GM19397 (cell line): ENCODE measurements around the gene TMEM135.
"Not testable (repeated sequence)": the region's sequence is repeated elsewhere in the genome, so short reads cannot be mapped to it uniquely, and the experiment has no call there.

ENCODE experiments used
- ATAC-seq: cut with Tn5 transposase; IDR thresholded peaks from one replicate; pipeline ENCODE4 v1.9.1; 2021; ENCODE audit warnings: mild to moderate bottlenecking, moderate library complexity; ENCODE audit not compliant: unreplicated experiment

TMEM135 gene

DNA sequence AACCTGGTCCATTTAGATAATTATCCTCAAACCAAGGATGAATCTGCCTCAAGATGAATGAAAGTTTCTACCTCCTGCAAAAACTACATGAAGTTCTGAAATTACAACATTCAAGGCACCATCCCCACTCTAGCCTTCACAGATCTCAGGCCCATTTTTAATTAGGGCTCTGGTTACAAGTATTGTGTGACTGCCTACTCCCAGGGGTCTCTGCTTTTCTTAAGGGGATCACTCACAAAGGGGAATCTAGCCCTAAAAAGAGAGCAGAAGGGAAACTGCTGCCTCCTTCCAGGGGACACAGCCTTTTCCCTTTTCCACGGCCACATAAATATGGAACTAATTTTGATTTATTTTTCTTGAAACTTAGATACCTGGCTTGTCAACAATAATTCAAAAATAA lies 17.4 kb upstream of the TMEM135 start:
- no peak for ATAC-seq

- no peak for ATAC-seq
Observed at GRCh38 chr11:87020764-87021365, 16.9 kb upstream of the TMEM135 start.

DNA sequence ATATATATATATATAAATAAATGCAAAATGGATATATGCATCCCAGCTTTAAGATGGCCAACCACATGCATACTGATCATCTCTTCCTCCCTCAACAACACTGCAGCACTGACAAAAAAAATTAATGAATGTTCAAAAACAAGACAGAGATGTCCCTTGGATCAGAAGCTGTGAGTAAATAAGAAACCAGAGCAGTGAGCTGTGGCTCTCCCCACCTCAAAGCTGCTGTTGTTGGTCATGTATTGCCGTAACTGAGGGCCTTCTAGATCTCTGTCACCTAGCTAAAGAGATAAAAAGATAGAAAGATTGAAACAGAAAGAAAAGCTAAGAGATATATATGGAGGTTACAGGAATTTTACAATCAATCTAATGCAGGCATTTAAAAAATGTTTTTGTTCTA lies 15.5 kb upstream of the TMEM135 start:
- no peak for ATAC-seq

DNA sequence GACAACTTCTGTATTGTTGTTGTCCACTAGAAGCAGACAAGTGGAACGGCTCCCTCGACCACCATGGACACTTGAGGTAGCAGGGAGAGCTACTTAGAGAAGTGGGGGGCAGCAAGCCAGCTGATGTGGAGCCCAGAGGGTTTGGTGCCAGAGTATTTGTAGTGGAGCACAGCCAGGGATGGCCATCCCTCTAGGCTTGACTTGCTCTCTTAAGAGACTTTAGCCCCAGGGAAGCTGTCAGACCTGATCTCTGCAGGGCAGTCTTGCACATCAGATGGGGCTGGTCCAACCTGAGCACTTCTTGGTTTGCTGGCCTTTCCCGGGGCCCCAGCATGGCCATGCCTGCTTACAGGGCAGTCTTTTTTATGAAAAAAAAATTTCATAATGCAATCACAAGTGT lies 15.0 kb upstream of the TMEM135 start:
- ATAC-seq, result no peak

GRCh38 chr11:87026415-87026814 lies 11.3 kb upstream of the TMEM135 start:
- not testable (repeated sequence) for ATAC-seq

- ATAC-seq, result no peak
Observed at GRCh38 chr11:87030458-87031054, 7.2 kb upstream of the TMEM135 start.

- ATAC-seq, result no peak
Observed at GRCh38 chr11:87031433-87032170, 6.1 kb upstream of the TMEM135 start.

DNA sequence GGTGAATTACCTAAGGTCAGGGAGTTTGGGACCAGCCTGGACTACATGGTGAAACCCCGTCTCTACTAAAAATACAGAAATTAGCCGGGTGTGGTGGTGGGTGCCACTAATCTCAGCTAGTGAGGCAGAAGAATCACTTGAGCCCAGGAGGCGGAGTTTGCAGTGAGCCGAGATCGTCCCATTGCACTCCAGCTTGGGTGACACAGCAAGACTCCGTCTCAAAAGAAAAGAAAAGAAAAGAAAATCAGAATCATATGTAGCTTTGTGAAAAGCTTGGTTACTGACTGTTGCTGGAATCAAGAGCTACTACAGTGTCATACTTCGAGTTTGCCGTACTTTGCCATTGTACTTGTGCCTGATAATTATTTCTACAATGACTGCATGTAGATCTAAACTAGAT lies 4.2 kb upstream of the TMEM135 start:
- no peak for ATAC-seq

DNA sequence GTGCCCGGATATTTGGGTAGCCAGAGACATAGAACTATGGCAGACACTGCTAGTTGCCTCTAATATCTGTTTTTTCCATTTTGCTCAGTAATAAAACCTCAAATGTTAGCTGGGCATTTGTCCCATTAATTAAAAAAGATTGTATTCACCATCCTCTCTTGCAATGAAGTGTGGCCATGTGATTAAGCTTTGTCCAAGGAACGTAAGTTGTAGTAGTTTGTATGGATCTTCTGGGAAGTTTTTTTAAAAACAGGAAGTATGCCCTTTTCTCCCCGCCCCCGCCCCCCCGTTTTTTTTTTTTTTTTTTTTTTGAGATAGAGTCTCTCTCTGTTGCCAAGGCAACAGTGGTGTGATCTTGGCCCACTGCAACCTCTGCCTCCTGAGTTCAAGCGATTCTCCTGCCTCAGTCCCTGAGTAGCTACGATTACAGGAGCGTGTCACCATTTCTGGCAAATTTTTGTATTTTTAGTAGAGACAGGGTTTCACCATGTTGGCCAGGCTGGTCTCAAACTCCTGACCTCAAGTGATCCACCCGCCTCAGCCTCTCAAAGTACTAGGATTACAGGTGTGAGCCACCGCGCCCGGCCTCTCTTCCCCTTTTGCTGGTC lies 1.7 kb upstream of the TMEM135 start:
- no peak for ATAC-seq

DNA sequence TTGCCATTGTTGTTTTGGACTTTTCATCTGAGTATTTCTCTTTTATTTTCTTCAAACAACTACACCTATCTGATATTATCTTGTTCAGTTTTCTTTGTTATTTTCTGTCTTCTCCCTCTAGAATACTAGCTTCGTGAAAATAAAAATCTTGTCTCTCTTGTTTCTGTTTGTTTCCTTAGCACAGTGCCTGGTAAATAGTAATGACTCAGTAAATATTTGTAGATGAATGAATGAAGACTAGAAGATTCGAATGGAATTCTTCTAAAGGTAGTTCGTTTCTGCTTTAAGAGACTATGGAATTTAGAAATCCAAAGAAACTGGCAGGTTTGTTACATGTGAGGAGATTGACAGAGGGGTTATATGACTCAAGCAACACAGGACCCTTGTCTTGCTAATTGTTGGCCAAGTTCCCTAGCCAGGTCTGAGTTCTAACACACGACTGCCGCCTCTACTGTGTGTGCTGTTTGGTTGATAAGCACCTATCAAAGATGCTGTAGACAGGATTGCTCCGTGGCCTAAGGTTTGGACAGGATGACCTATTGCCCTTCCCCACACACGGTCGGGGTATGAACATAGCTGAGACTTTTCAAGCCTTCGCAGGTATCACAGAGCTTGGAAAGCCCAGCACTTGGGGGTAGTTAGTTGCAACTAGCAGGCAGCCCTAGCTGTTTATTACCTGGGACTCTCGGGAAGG lies 831 bp upstream of the TMEM135 start:
- ATAC-seq, result peak; percentile 1

GRCh38 chr11:87038235-87038977 lies 672 bp downstream of the TMEM135 start:
- no peak for ATAC-seq

- ATAC-seq, result no peak
Observed at GRCh38 chr11:87039371-87039770, 1.6 kb downstream of the TMEM135 start.

DNA sequence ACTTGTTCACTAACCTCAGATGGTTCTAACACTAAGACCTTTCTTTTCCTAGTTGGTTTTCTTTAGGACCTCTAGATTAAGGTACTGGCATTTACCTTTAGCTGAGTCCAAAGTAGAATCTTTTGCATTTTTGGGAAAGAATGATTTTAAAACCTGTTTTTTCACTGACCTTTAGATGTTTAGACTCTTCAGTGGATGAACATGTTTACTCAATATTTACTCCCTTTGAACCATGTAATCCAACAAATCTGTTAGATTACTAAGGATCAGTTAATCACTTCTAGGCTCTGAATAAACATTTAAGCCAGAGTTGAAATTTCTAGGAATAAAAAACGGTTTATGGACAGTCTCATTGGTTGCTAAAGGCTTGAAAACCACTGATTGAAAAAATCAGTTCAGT lies 6.2 kb downstream of the TMEM135 start:
- ATAC-seq, result no peak

- no peak for ATAC-seq
Observed at GRCh38 chr11:87046824-87047223, 9.1 kb downstream of the TMEM135 start.

GRCh38 chr11:87056091-87056490 lies 18.4 kb downstream of the TMEM135 start:
- no peak for ATAC-seq

DNA sequence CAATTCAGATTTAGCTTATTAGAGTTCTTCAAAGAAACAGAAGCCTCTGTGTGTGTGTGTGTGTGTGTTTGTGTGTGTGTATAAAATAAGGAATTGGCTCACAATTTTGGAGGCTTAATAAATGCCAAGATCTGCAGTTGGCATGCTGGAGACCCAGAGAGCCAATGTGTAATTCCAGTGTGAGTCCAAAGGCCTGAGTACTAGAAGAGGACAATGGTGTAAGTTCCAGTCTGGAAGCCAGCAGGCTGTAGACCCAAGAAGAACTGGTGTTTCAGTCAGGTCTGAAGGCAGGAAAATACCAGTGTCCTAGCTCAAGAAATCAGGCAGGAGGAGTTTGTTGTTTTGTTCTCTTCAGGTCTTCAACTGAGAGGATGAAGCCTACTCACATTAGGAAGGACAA lies 20.0 kb downstream of the TMEM135 start:
- no peak for ATAC-seq

GRCh38 chr11:87059596-87060390 lies 22.1 kb downstream of the TMEM135 start:
- ATAC-seq, result no peak

DNA sequence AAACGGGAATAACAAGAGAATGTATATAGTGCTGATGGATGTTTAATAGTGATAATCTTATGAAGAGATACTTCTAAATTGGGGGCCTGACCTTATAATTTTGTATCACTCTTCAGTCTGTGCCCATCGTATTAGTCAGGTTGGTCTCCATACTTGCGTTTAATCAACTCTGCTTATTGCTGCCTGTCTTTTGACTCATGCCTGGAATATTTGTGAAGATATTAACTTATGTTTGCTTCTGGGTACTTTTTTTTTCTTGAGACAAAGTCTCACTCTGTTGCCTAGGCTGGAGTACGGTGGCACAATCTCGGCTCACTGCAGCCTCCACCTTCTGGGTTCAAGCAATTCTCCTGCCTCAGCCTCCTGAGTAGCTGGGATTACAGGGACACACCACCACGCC lies 24.0 kb downstream of the TMEM135 start:
- ATAC-seq, result no peak

- ATAC-seq, result no peak
Observed at GRCh38 chr11:87063982-87064381, 26.2 kb downstream of the TMEM135 start.

- ATAC-seq, result no peak
Observed at GRCh38 chr11:87072787-87073186, 35.1 kb downstream of the TMEM135 start.
